ENCODE results near the gene ELOF1.
"Not testable (repeated sequence)": the region's sequence is repeated elsewhere in the genome, so short reads cannot be mapped to it uniquely, and the experiment has no call there.

ELOF1 gene

GRCh38 chr19:11558881-11559828 lies at the start of gene ELOF1:
ELOF1 (minus strand) TSS chr19:11559230; CDS start chr19:11554347, 4,883 bp downstream.
- DNase-seq (ENCODE audit: low read depth), result peak; percentile 96

- DNase-seq (ENCODE audit: low read depth), result no peak
These were observed 47.5 kb upstream of the ELOF1 start for GRCh38 chr19:11606484-11606883.

GRCh38 chr19:11599704-11600103 lies 40.7 kb upstream of the ELOF1 start:
- DNase-seq (ENCODE audit: low read depth), result not testable (repeated sequence)

- no peak for DNase-seq (ENCODE audit: low read depth)
These were observed 39.7 kb upstream of the ELOF1 start for GRCh38 chr19:11598746-11599145.

GRCh38 chr19:11598103-11598483 lies 39.1 kb upstream of the ELOF1 start:
- DNase-seq (ENCODE audit: low read depth), result no peak

- DNase-seq (ENCODE audit: low read depth), result peak; percentile 96
These were observed 38.4 kb upstream of the ELOF1 start, which contains the start of gene ZNF627 for GRCh38 chr19:11597202-11598102. ZNF627 (plus strand) TSS chr19:11597483; CDS start chr19:11597628, 145 bp downstream.

- DNase-seq (ENCODE audit: low read depth), result no peak
These were observed 37.1 kb upstream of the ELOF1 start for GRCh38 chr19:11596156-11596555.

- no peak for DNase-seq (ENCODE audit: low read depth)
These were observed 35.1 kb upstream of the ELOF1 start for GRCh38 chr19:11594084-11594483.

- no peak for DNase-seq (ENCODE audit: low read depth)
These were observed 29.1 kb upstream of the ELOF1 start for GRCh38 chr19:11587975-11588631.

GRCh38 chr19:11587302-11587974 lies 28.4 kb upstream of the ELOF1 start:
- peak; percentile 42 for DNase-seq (ENCODE audit: low read depth)

- no peak for DNase-seq (ENCODE audit: low read depth)
These were observed 27.3 kb upstream of the ELOF1 start for GRCh38 chr19:11586331-11586730.

GRCh38 chr19:11581740-11582139 lies 22.7 kb upstream of the ELOF1 start:
- peak; percentile 36 for DNase-seq (ENCODE audit: low read depth)

- DNase-seq (ENCODE audit: low read depth), result no peak
These were observed 21.1 kb upstream of the ELOF1 start for GRCh38 chr19:11580116-11580515.

- DNase-seq (ENCODE audit: low read depth), result peak; percentile 32
These were observed 19.5 kb upstream of the ELOF1 start for GRCh38 chr19:11578258-11579142.

GRCh38 chr19:11577451-11578257 lies 18.6 kb upstream of the ELOF1 start, which contains the start of gene ACP5:
ACP5 (minus strand) TSS chr19:11577645; CDS start chr19:11577317, 328 bp downstream.
- DNase-seq (ENCODE audit: low read depth), result no peak

GRCh38 chr19:11576227-11576626 lies 17.2 kb upstream of the ELOF1 start:
- DNase-seq (ENCODE audit: low read depth), result no peak

- no peak for DNase-seq (ENCODE audit: low read depth)
These were observed 15.7 kb upstream of the ELOF1 start for GRCh38 chr19:11574689-11575088.

GRCh38 chr19:11573763-11574162 lies 14.7 kb upstream of the ELOF1 start:
- DNase-seq (ENCODE audit: low read depth), result not testable (repeated sequence)

- DNase-seq (ENCODE audit: low read depth), result not testable (repeated sequence)
These were observed 14.3 kb upstream of the ELOF1 start for GRCh38 chr19:11573354-11573753.

Measured in amniotic epithelial cell (primary cell).